Kidney epithelial cell (primary cell): ENCODE results near the gene ZBTB8A. TPM values are rescaled to one million over a fixed set of nuclear protein-coding genes. Genes with fewer than 3 reads are reported as not detected.

Experiments used
- DNase-seq: peaks from one replicate; pipeline ENCODE4 v3.0.0-alpha.2; 2010; ENCODE audit warnings: low read depth
- H3K27me3 ChIP-seq: 2 replicates; pipeline ENCODE4 v1.6.0; 2011; ENCODE audit warnings: low read length; ENCODE audit not compliant: control insufficient read depth, insufficient read depth
- H3K36me3 ChIP-seq: 2 replicates; pipeline ENCODE4 v1.5.1; 2011; ENCODE audit warnings: low read length; ENCODE audit not compliant: control insufficient read depth, insufficient read depth
- H3K4me3 ChIP-seq: 2 replicates; pipeline ENCODE4 v1.5.1; 2011; ENCODE audit warnings: low read depth, mild to moderate bottlenecking, control low read depth, low read length
- CTCF ChIP-seq: IDR thresholded peaks from 2 replicates; pipeline ENCODE4 v1.5.1; 2011; ENCODE audit warnings: mild to moderate bottlenecking, moderate library complexity, low read length, control low read depth, inconsistent platforms; ENCODE audit not compliant: insufficient read depth, poor library complexity, severe bottlenecking
- total RNA-seq: library from RNA; depleted of rRNA; stranded (reverse); fragments of >200 nt; gene quantifications from 2 replicates; pipeline ENCODE4 v1.2.3, GENCODE V29; 2015

The ZBTB8A gene
- total RNA-seq, 1 donor from 2014 or later: 7.5 TPM

- Histone ChIP-seq H3K36me3 (no peaks in the 10 kb centered on the region), H3K27me3 (no peaks in the 10 kb centered on the region), H3K4me3 (peak overlapping the region; percentile 51)
- DNase-seq: peak; percentile 37
- TF ChIP-seq CTCF: peak; percentile 21
Measured at GRCh38 chr1:32612189-32612881, 73.1 kb downstream of the ZBTB8A start.

GRCh38 chr1:32613472-32613871 is 74.2 kb downstream of the ZBTB8A start:
- Histone ChIP-seq H3K36me3 (no peaks in the 10 kb centered on the region), H3K27me3 (no peaks in the 10 kb centered on the region), H3K4me3 (no peak overlapping the region)
- no peak for DNase-seq
- no peak for TF ChIP-seq CTCF

- TF ChIP-seq CTCF: no peak
- no peak for DNase-seq
Measured at GRCh38 chr1:32618673-32619221, 79.5 kb downstream of the ZBTB8A start.

GRCh38 chr1:32619701-32620485 is 80.7 kb downstream of the ZBTB8A start:
- DNase-seq: no peak
- H3K4me3 ChIP-seq: no peak overlapping the region
- no peak for TF ChIP-seq CTCF

More at GRCh38 chr1:32618673-32619221, 79.5 kb downstream of the ZBTB8A start:
- no peaks in the 10 kb centered on the region for H3K27me3 ChIP-seq
- H3K36me3 ChIP-seq: no peaks in the 10 kb centered on the region
- no peak overlapping the region for H3K4me3 ChIP-seq

GRCh38 chr1:32622205-32622604 is 83.0 kb downstream of the ZBTB8A start:
- DNase-seq: no peak
- Histone ChIP-seq H3K27me3 (no peaks in the 10 kb centered on the region), H3K4me3 (no peak overlapping the region), H3K36me3 (no peaks in the 10 kb centered on the region)
- no peak for TF ChIP-seq CTCF

More at GRCh38 chr1:32619701-32620485, 80.7 kb downstream of the ZBTB8A start:
- no peaks in the 10 kb centered on the region for H3K36me3 ChIP-seq
- no peaks in the 10 kb centered on the region for H3K27me3 ChIP-seq
